GM12875 (cell line): ENCODE measurements around the gene MEGF6.
"Not testable (repeated sequence)": the region's sequence is repeated elsewhere in the genome, so short reads cannot be mapped to it uniquely, and the experiment has no call there.

Experiments used
- H3K4me3 ChIP-seq: one replicate; pipeline ENCODE4 v1.5.1; 2011; ENCODE audit warnings: low read depth, low read length, control low read depth
- CTCF ChIP-seq: IDR thresholded peaks from 2 replicates; pipeline ENCODE4 v1.5.1; 2011; ENCODE audit warnings: low read depth, mild to moderate bottlenecking, control low read depth, inconsistent platforms, low read length, moderate library complexity, borderline replicate concordance; ENCODE audit not compliant: insufficient read depth

The MEGF6 gene

DNA sequence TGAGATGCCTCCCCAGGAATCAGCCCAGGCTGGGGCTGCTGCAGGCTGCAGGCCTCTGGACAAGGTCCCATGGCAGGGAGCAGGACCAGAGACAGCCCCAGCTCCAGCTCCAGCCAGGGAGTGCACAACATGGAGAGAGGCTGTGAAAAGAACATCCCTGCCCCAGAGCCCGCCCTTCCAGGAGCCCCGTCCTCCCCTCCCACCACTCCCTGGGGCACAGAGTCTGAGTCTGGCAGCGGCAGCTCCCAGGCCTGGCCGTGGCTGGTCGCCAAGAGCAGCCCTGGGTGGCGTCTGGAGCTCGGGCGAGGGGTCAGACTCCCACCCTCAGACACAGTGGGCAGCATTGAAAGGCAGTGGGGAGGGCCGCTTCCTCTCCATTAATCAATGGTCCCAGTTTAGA lies 37.8 kb downstream of the MEGF6 start:
- TF ChIP-seq CTCF, result no peak
- H3K4me3 ChIP-seq, result no peak overlapping the region

DNA sequence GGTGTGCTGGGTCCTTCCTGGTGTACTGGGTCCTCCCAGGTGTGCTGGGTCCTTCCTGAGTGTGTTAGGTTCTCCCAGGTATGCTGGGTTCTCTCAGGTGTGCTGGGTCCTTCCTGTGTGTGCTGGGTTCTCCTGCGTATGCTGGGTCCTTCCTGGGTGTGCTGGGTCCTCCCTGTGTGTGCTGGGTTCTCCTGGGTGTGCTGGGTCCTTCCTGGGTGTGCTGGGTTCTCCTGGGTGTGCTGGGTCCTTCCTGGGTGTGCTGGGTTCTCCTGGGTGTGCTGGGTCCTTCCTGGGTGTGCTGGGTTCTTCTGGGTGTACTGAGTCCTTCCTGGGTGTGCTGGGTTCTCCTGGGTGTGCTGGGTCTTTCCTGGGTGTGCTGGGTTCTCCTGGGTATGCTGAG lies 38.7 kb downstream of the MEGF6 start:
- H3K4me3 ChIP-seq, result not testable (repeated sequence)

GRCh38 chr1:3571263-3571662 lies 40.0 kb downstream of the MEGF6 start:
- TF ChIP-seq CTCF, result no peak
- no peak overlapping the region for H3K4me3 ChIP-seq

DNA sequence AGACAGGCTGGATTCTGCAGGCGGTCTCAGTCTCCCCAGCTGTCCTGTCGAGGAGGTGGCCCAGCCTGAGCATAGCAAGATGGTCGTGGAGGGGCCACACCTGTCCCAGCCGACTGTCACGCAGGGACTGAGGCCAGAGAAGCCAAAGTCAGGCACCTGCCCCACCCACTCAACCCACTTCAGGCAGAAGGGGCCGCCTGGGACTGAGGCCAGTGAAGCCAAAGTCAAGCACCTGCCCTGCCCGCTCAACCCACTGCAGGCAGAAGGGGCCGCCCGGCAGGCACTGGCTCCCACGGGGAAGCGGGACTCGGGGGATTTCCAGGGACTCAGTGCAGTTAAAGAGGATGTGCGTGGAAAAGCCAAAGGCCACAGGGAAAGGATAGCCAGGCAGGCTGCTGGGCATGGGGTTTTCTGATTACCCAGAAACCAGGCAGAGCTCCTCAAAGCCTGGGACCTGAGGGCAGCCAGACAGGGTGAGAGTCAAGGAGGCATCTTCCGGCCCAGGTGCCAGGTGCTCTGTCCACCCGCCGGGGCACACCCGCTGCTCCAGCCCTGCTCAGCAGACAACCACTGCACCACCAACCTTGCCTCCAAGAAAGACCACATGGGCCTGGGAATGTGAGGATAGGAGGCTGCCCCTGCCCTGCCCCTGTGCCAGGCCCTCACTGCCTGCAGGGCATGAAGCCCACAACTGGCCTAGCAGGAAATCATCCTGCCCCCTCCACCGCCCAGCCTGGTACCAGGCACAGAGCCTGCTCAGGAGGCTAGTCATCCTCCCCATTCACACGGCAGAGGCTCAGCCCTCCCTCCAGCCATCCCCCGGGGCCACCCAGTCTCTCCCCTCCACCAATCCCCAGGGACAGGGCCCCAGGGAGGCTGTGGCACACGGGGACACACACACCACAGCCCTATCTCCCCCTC lies 41.0 kb downstream of the MEGF6 start:
- no peak overlapping the region for H3K4me3 ChIP-seq
- no peak for TF ChIP-seq CTCF

DNA sequence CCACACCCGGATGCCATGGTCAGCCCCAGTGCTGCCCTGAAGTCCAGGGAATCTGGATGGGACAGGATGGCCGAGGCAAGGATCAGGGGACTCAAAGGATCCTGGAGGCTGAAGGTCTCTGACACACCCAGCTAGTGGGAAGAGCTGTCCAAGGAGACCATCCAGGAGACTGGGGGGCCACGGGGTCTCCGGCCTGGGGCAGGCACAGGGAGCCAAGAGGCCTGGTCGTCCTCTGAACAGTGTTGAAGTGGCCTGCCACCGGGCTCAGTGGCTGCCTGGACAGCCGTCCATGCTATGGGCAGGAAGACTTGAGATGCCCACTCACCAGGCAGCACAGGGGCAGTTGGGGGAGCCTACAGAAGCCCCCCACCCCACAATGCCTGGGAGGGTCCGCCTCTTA lies 41.9 kb downstream of the MEGF6 start:
- TF ChIP-seq CTCF, result no peak
- H3K4me3 ChIP-seq, result no peak overlapping the region

DNA sequence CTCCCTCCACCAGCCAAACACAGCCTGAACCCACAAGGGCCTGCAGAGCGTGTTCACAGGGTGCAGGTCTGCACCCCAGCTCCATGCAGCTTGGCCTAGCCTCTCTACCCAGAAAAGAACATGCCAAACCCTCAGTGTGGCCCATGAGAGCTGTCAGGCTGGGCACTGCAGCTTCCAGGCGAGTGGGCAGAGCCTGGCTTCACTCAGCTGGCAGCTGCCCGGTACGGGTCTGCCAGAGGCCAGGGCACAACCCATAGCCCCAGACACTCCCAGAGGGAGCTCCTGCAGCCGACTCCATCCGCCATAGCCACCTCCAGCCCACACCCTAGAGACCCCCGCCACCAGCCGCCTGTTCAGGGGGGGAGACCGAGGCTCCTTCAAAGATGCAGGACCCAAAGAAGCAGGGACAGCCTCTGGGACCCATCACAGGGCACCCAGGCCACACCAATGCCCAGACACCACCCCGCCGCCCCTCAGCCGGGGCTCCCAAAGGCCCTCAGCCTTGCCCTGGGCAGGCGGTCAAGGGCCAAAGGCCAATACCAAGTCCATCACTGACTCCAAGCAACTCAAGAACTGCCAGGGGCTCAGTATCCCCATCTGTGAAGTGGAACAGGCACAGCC lies 42.4 kb downstream of the MEGF6 start:
- no peak overlapping the region for H3K4me3 ChIP-seq
- TF ChIP-seq CTCF, result no peak

- H3K4me3 ChIP-seq, result no peak overlapping the region
- TF ChIP-seq CTCF, result no peak
Observed at GRCh38 chr1:3566951-3567804, 44.1 kb downstream of the MEGF6 start.
